CD4-positive, alpha-beta T cell treated with Interferon alpha-2 for 1 hour (primary cell): ENCODE data around the gene AQP6.

Experiments used
- DNase-seq, 2 donors: peaks; one replicate each; pipeline ENCODE4 v3.0.0-alpha.2; 2020 to 2022

AQP6 gene

DNA sequence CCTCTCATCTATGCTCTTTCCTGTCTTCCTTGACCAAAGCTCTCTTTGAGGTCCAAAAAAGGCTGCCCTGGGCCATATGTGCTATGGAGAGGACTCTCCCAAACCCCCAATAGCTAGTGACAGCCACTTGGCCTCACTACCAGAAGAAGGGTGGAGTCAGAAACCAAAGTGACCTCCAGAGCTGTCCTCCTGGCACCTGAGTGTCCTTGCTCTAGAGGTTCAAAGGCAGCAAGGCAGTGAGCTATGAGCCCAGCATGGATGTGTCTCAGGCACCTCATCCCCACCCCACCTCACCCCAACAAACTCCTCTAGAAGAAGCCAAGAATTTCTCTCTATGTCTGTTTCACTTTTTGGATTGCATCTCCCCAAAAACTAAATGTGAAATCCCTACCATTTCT, 15.2 kb upstream of the AQP6 start:
- no peak for DNase-seq

- no peak for DNase-seq
These were observed 12.9 kb upstream of the AQP6 start for GRCh38 chr12:49959685-49960473.

DNA sequence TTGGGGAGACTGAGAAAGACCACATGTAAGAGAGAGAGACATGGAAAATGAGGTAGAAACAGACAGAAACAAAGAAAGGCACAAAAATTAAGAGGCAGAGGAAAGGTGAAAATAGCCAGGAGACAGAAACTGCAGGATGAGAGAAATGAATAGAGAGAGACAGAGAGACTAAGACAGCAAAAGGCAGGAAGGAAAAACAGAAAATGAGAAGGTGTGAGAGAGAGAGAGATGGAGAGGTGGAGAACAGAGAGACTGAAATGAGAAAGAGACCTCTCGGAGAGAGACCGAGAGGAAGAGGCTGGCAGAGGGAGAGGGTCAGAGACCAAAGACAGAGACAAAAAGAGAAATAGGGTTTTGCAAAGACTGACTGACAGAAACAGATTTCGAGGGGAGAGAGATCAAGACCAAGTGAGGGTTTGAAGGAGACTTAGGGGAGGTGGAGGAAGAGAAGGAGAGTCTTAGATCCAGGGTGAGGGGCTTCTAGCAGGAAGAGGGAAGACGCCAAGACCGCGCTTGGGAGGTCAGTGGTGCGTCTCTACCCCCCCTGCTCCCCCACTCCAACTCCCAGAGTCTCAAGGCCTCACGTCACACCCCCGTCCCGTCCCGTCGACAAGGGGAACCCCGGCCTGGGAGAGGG, 12.2 kb upstream of the AQP6 start:
- no peak for DNase-seq

GRCh38 chr12:49961111-49961922, 11.4 kb upstream of the AQP6 start, which contains the start of gene AQP5:
TSS of gene AQP5 (plus strand) at chr12:49961872. CDS start at chr12:49962018, 146 bp downstream.
- no peak for DNase-seq

GRCh38 chr12:49961993-49962764, 10.6 kb upstream of the AQP6 start:
- DNase-seq: no peak

DNA sequence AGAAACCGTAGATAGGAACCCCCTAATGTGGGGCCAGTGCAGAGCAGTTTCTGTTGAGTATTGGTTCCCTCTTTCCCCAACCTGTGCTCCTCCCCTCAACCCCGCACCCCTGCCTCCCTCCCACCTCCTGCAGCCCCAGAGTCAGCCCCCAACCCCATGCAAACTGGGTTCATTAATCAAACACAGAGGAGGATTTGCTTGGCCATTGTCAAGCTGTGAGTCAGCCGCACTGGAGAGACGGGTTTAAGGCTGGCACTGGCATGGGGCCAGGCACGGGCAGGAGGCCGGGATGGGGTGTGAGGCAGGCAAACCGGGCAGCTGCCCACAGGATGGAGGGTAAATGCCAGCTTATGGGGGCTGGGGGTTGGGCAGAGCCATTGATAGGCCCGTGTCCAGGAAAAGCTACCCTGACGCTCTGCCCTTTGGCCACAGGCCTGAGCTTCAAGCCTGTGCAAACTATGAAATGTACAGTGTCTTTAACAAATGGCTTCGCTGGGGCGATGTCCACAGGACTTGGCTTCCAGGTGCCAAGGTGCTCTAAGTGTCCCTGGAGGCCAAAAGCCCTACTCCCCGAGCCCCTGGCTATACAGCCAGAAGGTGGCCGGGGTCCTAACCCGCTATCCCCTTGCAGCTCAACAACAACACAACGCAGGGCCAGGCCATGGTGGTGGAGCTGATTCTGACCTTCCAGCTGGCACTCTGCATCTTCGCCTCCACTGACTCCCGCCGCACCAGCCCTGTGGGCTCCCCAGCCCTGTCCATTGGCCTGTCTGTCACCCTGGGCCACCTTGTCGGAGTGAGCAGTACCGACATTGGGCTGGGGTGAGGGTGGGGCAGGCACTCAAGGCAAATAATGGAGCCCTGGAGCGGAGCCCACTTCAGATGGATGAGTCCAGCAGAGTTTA, 9.6 kb upstream of the AQP6 start:
- no peak for DNase-seq

DNA sequence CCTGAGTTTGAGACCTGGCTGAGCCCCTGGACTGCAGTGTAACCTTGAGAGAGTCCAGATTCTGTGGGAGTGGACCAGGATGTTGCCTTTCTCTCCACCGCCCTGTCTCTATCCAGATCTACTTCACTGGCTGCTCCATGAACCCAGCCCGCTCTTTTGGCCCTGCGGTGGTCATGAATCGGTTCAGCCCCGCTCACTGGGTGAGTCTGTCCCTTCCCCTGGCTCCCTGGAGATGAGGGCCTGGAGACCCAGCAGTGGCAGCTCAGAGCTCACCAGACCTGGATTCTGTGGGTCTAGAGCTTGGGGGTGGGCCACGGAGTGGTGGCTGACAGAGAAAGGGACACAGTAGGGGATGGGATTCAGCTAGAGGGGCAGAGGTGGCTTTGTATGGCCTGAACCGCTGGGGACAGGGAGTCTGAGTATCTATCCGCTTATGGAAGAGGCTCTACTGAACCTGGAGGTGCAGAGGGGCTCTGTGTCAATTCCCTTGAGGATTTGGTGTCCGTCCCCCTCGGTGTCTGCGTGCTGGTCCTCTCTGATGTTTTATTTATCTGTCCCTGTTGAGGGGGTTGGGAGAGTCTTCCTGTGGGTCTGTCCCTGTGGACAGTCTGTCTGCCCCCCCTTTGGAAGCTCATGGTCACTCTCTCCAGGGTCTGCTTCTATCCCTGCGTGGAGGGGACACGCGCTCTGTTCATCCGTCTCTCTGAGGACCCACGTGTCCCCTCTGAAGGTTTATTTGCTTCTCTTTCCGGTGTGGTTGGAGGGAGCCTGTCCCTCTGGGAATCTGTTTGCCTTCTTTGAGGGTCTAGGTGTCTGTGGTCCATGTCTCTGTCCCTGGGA, 8.6 kb upstream of the AQP6 start:
- no peak for DNase-seq

GRCh38 chr12:49964849-49965624, 7.7 kb upstream of the AQP6 start:
- no peak for DNase-seq

DNA sequence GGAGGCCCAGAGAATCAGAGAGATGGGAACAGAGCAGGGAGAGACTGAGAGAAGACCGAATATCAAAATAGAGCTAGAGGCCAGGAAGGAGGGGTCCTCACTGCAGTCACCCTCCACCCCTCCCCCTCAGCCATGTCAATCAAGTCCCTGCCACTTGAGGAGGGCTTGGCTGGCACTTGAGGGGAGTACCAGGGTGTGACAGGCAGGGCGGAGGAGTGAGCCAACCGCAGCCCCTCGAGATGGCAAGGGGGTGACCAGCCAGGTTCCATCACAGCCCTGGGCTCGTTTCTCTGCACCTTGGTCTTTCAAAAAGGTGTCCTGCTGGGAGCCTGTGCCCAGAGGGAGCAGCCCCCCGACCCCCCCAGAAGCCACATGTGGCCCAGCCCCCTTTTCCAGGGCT, 6.9 kb upstream of the AQP6 start:
- DNase-seq: no peak

GRCh38 chr12:49966511-49967041, 6.2 kb upstream of the AQP6 start:
- no peak for DNase-seq

DNA sequence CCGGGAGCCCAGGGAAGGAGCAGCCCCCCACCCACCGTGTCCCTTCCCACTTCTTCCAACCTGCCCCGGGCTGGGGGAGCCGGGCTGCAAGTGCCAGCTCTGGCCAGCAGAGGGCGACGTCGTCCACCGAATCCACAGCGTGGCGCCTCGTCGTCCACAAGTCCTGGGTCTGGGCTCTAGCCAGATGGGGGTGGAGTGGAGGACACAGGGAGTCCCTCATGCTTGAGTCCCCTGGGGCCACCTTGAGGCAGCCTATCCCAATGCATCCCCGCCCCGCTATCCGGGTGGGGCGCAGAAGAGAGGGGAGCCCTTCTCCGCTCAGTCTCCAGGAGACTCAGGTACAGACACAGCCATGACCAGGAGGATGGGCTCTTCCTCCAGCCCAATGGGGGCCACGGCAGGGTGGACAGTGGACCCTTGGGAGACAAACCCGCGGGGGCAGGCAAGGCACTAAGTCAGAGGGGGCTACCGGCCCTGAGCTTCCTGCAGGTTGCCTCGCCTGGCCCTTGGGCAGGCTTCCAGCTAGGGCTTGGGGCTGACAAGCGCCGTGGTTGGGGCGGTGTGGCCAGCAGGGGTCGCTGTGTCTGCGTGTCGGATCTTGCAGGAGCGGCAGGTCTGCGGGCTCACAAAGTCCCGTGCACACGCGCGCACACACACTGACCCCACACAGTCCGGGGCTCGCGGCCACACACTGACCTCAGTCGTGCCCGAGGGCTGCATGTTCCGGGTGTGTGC, 5.5 kb upstream of the AQP6 start:
- peak; percentile 85 to 89 for DNase-seq

- no peak for DNase-seq
These were observed 4.9 kb upstream of the AQP6 start for GRCh38 chr12:49967777-49968250.

DNA sequence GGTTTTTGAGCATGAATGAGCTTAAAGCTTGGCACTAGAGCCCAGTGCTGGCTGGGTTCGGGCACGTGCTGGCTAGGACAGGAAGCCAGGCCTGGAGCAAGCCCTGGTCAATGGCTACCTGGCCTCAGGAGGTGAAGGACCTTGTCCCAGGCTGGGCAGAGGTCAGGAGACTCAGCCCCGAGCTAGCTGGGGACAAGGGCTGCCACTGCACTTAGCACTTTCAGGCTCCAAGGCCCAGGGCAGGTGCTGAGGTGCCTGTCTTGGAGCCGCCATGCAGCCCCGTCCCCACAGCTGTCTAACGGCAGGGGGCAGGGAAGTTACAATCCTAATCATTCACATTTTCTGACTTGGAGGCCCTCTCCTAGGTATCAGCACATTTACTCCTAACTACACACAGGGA, 4.3 kb upstream of the AQP6 start:
- no peak for DNase-seq

DNA sequence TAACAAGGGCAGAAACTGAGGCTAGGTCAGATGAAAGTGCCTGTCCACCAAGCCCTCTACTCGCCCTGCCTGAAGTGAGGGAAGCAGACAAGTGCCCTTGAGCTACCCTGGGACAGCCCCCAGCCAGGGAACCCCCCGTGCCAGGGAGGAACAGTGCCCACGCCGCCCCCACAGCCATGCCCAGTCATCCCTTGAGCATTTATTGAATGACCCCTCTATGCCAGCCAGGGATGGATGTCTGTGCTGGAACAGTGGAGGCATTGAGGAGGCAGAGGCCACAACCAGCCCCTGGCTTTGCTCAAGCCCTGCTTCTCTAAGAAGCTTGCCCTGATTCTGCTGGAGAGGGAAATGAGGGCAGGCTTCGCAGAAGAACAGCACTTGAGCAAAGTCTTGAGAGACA, 3.7 kb upstream of the AQP6 start:
- DNase-seq: no peak

DNA sequence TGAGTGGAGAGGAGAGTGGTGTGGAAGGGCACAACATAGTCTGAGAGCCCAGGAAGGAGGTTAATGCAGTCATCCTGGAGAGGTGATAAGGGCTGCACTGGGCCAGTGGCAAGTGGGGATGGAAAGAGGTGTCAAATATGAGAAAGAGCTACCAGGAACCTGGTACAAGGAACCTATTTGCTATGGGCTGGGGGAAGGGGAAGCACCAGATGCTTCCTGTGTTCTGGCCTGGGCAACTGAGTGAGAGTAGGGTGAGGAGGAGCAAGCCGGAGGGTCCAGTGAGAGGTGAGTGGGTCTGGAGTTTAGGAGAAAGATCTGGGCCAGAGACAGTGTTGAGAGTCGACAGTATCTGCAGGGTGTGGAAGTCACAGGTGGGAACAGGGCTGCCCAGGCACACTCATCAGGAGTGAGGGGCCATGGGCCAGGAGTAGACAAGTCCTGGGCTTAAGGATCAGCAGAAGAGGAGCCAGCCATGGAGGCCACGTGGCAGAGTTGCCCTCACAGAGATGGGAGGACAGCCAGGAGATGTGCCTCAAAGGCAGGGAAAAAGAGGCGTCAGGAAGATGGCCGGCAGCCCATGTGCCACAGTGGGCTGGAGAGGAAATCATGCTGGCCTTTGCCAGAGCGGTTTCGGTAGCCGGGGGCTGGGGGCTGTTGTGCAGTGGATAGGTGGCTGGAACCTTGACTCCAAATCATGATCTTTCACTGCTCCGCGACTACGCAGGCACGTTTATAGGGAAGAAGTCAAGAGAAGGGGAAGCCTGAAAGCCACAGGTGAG, 2.9 kb upstream of the AQP6 start:
- DNase-seq: no peak

GRCh38 chr12:49970658-49971057, 2.1 kb upstream of the AQP6 start:
- no peak for DNase-seq

- DNase-seq: no peak
These were observed 1.6 kb upstream of the AQP6 start for GRCh38 chr12:49971141-49971540.

GRCh38 chr12:49972129-49972528, 618 bp upstream of the AQP6 start:
- DNase-seq: no peak
